ENCODE results near the gene NT5C2.

NT5C2 gene

DNA sequence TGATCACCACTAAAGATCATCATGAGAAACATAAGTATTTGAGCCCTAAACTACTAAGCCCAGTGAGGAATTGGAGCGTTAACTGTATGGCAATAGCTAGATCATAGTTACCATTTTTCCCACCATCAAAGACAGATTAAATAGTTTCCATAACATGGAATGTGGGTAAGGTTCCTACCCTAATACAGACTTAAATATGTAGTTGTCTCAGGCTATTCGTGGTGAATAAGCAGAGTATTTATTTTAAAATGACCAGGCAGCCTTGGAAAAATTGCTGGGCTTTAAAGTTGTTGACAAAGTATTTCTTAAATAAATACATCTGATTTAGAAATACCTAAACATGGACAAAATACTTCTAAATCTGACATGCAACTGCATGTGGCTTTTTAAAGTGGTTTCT, 106.8 kb downstream of the NT5C2 start (continued):
- TF ChIP-seq CREB5 (CRISPR knock-in tag; IDR thresholded peaks at IDR 0.05; ENCODE audit: low read depth) (no peak), CSDC2 (CRISPR knock-in tag; IDR thresholded peaks at IDR 0.05) (no peak)
- TF ChIP-seq, protein P1, sequence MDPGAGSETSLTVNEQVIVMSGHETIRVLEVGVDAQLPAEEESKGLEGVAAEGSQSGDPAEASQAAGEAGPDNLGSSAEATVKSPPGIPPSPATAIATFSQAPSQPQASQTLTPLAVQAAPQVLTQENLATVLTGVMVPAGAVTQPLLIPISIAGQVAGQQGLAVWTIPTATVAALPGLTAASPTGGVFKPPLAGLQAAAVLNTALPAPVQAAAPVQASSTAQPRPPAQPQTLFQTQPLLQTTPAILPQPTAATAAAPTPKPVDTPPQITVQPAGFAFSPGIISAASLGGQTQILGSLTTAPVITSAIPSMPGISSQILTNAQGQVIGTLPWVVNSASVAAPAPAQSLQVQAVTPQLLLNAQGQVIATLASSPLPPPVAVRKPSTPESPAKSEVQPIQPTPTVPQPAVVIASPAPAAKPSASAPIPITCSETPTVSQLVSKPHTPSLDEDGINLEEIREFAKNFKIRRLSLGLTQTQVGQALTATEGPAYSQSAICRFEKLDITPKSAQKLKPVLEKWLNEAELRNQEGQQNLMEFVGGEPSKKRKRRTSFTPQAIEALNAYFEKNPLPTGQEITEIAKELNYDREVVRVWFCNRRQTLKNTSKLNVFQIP (CRISPR knock-in tag; IDR thresholded peaks at IDR 0.05; ENCODE audit: borderline replicate concordance, low read depth), result no peak

- TF ChIP-seq, protein P1 (CRISPR knock-in tag; IDR thresholded peaks at IDR 0.05; ENCODE audit: borderline replicate concordance, low read depth), result no peak
- no peak for TF ChIP-seq OSR1 (CRISPR knock-in tag; IDR thresholded peaks at IDR 0.05)
- TF ChIP-seq ZFP30 (CRISPR knock-in tag; IDR thresholded peaks at IDR 0.05), result no peak
- no peak for TF ChIP-seq CSDC2 (CRISPR knock-in tag; IDR thresholded peaks at IDR 0.05)
- TF ChIP-seq TCF4 (CRISPR knock-in tag; IDR thresholded peaks at IDR 0.05; ENCODE audit: borderline replicate concordance), result no peak
- no peak for TF ChIP-seq ESRRG (CRISPR knock-in tag; IDR thresholded peaks at IDR 0.05)
- no peak for TF ChIP-seq SNAI2 (CRISPR knock-in tag; IDR thresholded peaks at IDR 0.05)
- no peak for TF ChIP-seq CSRNP3 (CRISPR knock-in tag; IDR thresholded peaks at IDR 0.05)
Observed at GRCh38 chr10:103083977-103084320, 109.1 kb downstream of the NT5C2 start.

GRCh38 chr10:103083266-103083976, 109.7 kb downstream of the NT5C2 start:
- TF ChIP-seq CSDC2 (CRISPR knock-in tag; IDR thresholded peaks at IDR 0.05), result no peak
- no peak for TF ChIP-seq ZNF70 (CRISPR knock-in tag; IDR thresholded peaks at IDR 0.05)
- no peak for TF ChIP-seq ZC3H10 (CRISPR knock-in tag; IDR thresholded peaks at IDR 0.05)
- no peak for TF ChIP-seq ISL1 (CRISPR knock-in tag; IDR thresholded peaks at IDR 0.05)
- no peak for TF ChIP-seq ZNF8 (CRISPR knock-in tag; IDR thresholded peaks at IDR 0.05)
- TF ChIP-seq, protein P2, sequence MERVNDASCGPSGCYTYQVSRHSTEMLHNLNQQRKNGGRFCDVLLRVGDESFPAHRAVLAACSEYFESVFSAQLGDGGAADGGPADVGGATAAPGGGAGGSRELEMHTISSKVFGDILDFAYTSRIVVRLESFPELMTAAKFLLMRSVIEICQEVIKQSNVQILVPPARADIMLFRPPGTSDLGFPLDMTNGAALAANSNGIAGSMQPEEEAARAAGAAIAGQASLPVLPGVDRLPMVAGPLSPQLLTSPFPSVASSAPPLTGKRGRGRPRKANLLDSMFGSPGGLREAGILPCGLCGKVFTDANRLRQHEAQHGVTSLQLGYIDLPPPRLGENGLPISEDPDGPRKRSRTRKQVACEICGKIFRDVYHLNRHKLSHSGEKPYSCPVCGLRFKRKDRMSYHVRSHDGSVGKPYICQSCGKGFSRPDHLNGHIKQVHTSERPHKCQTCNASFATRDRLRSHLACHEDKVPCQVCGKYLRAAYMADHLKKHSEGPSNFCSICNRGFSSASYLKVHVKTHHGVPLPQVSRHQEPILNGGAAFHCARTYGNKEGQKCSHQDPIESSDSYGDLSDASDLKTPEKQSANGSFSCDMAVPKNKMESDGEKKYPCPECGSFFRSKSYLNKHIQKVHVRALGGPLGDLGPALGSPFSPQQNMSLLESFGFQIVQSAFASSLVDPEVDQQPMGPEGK (CRISPR knock-in tag; IDR thresholded peaks at IDR 0.05; ENCODE audit: borderline replicate concordance), result no peak
- TF ChIP-seq BACH2 (CRISPR knock-in tag; IDR thresholded peaks at IDR 0.05; ENCODE audit: borderline replicate concordance), result no peak
- TF ChIP-seq ARNTL (CRISPR knock-in tag; IDR thresholded peaks at IDR 0.05; ENCODE audit: borderline replicate concordance, low read depth), result no peak
- TF ChIP-seq TOX (CRISPR knock-in tag; IDR thresholded peaks at IDR 0.05; ENCODE audit: borderline replicate concordance), result no peak
- no peak for TF ChIP-seq RARB (CRISPR knock-in tag; IDR thresholded peaks at IDR 0.05)
- TF ChIP-seq OSR1 (CRISPR knock-in tag; IDR thresholded peaks at IDR 0.05), result no peak
- TF ChIP-seq SNAI2 (CRISPR knock-in tag; IDR thresholded peaks at IDR 0.05), result no peak
- TF ChIP-seq ZNF565 (CRISPR knock-in tag; conservative IDR thresholded peaks at IDR 0.05; ENCODE audit: low read depth), result no peak
- TF ChIP-seq CSRNP3 (CRISPR knock-in tag; IDR thresholded peaks at IDR 0.05), result no peak
- TF ChIP-seq, protein P3, sequence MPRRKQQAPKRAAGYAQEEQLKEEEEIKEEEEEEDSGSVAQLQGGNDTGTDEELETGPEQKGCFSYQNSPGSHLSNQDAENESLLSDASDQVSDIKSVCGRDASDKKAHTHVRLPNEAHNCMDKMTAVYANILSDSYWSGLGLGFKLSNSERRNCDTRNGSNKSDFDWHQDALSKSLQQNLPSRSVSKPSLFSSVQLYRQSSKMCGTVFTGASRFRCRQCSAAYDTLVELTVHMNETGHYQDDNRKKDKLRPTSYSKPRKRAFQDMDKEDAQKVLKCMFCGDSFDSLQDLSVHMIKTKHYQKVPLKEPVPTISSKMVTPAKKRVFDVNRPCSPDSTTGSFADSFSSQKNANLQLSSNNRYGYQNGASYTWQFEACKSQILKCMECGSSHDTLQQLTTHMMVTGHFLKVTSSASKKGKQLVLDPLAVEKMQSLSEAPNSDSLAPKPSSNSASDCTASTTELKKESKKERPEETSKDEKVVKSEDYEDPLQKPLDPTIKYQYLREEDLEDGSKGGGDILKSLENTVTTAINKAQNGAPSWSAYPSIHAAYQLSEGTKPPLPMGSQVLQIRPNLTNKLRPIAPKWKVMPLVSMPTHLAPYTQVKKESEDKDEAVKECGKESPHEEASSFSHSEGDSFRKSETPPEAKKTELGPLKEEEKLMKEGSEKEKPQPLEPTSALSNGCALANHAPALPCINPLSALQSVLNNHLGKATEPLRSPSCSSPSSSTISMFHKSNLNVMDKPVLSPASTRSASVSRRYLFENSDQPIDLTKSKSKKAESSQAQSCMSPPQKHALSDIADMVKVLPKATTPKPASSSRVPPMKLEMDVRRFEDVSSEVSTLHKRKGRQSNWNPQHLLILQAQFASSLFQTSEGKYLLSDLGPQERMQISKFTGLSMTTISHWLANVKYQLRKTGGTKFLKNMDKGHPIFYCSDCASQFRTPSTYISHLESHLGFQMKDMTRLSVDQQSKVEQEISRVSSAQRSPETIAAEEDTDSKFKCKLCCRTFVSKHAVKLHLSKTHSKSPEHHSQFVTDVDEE (CRISPR knock-in tag; IDR thresholded peaks at IDR 0.05), result no peak
- TF ChIP-seq TCF4 (CRISPR knock-in tag; IDR thresholded peaks at IDR 0.05; ENCODE audit: borderline replicate concordance), result no peak
- TF ChIP-seq ZFP30 (CRISPR knock-in tag; IDR thresholded peaks at IDR 0.05), result no peak
- no peak for TF ChIP-seq CREB5 (CRISPR knock-in tag; IDR thresholded peaks at IDR 0.05; ENCODE audit: low read depth)
- ATAC-seq, result no peak

More at GRCh38 chr10:103083977-103084320, 109.1 kb downstream of the NT5C2 start:
- no peak for ATAC-seq
